ENCODE data around the gene GABPA. TPM values are rescaled to one million over a fixed set of nuclear protein-coding genes. Genes with fewer than 3 reads are reported as not detected.

GABPA gene
- total and polyA plus RNA-seq, 2 of the 13 experiments (the other 11 are each of a cell fraction or from before 2014, with no cell fraction given), result 7.4 to 13.2 TPM

- TF ChIP-seq, protein P1, sequence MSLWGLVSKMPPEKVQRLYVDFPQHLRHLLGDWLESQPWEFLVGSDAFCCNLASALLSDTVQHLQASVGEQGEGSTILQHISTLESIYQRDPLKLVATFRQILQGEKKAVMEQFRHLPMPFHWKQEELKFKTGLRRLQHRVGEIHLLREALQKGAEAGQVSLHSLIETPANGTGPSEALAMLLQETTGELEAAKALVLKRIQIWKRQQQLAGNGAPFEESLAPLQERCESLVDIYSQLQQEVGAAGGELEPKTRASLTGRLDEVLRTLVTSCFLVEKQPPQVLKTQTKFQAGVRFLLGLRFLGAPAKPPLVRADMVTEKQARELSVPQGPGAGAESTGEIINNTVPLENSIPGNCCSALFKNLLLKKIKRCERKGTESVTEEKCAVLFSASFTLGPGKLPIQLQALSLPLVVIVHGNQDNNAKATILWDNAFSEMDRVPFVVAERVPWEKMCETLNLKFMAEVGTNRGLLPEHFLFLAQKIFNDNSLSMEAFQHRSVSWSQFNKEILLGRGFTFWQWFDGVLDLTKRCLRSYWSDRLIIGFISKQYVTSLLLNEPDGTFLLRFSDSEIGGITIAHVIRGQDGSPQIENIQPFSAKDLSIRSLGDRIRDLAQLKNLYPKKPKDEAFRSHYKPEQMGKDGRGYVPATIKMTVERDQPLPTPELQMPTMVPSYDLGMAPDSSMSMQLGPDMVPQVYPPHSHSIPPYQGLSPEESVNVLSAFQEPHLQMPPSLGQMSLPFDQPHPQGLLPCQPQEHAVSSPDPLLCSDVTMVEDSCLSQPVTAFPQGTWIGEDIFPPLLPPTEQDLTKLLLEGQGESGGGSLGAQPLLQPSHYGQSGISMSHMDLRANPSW (CRISPR knock-in tag; IDR thresholded peaks at IDR 0.05; ENCODE audit: borderline replicate concordance), result no peak
- TF ChIP-seq ZBTB42 (CRISPR knock-in tag; IDR thresholded peaks at IDR 0.05) (no peak), ZFP36L2 (CRISPR knock-in tag; IDR thresholded peaks at IDR 0.05) (no peak), GATA4 (IDR thresholded peaks at IDR 0.05; ENCODE audit: borderline replicate concordance, low read depth) (no peak), KDM6A (CRISPR knock-in tag; IDR thresholded peaks at IDR 0.05; ENCODE audit: low read depth) (no peak), GRHL1 (CRISPR knock-in tag; conservative IDR thresholded peaks at IDR 0.05) (no peak)
These were observed 22.8 kb downstream of the GABPA start (continued) for GRCh38 chr21:25757531-25757930.

DNA sequence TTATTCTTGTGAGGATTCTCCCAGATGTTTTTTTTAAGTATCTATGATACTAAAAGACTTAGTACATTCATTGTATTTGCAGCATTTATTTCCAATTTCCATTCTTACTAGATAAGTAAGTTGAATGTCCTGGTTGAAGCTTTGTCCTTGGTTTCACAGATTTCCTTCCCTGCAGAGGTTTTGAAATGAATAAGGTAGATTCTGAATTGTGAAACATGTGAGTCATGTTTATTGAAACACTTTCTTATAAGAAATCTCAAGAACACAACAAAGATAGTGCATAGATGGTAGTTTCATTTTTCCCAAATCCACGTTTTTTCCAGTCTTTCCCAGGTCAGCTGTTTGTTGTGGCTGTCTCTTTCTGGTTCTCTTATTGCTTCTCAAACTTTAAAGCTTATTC is 24.8 kb downstream of the GABPA start:
- Histone ChIP-seq H3K4me2 (ENCODE audit: low read depth, low read length) (no peak overlapping the region), H3K4me1 (ENCODE audit: insufficient read depth, low read length) (no peaks in the 10 kb centered on the region), H3K36me3 (replicated peaks in 1 of 2; ENCODE audit: control insufficient read depth in 1 of 2, insufficient read depth in 2 of 2, low read length in 2 of 2) (peaks cover 8 to 48% of the 10 kb centered on the region in 2 experiments), H3K9me3 (ENCODE audit: low read length) (no peaks in the 10 kb centered on the region), H3K4me3 (replicated peaks in 1 of 3; ENCODE audit: insufficient read depth in 1 of 3, low read depth in 2 of 3, low read length in 3 of 3) (no peak overlapping the region), H3K9ac (ENCODE audit: insufficient read depth, low read depth, low read length) (no peak overlapping the region), H3K79me2 (ENCODE audit: insufficient read depth, low read length) (no peaks in the 10 kb centered on the region), H2AFZ (ENCODE audit: low read length) (no peak overlapping the region), H3K27ac (ENCODE audit: extremely low read length, insufficient read depth, low read length) (no peak overlapping the region), H4K20me1 (ENCODE audit: insufficient read depth, low read length) (no peaks in the 10 kb centered on the region), H3K27me3 (ENCODE audit: control insufficient read depth in 1 of 2, insufficient read depth in 2 of 2, low read length in 2 of 2) (no peaks in the 10 kb centered on the region)
- ATAC-seq (no peak), FAIRE-seq (no peak), DNase-seq (ENCODE audit: low spot score) (no peak)
- 83% methylated on average over 1 of the region's 1 CpG for WGBS (ENCODE audit: low lambda C conversion rate)
- ChIA-PET POLR2A (no interaction called here), CTCF (ENCODE audit: low intra/inter-chr PET ratio, low total read pairs) (no interaction called here)
- in situ Hi-C loops (cut with HindIII; ENCODE audit: extremely low pct_ligation_motif_present, low pct_unique_long_range_greater_than_20kb), result no loop called here
- BruUV-seq (replicated peaks), result no TSS peak
- intact Hi-C loops (cut with micrococcal nuclease; ENCODE audit: unreplicated experiment), result no loop called here
- TF ChIP-seq FOSL1 (CRISPR knock-in tag; IDR thresholded peaks at IDR 0.05; ENCODE audit: borderline replicate concordance) (no peak), ZKSCAN8 (CRISPR knock-in tag; IDR thresholded peaks at IDR 0.05; ENCODE audit: borderline replicate concordance) (no peak), ZHX2 (IDR thresholded peaks at IDR 0.05; ENCODE audit: low read depth) (no peak), ZHX2 (CRISPR knock-in tag; IDR thresholded peaks at IDR 0.05; ENCODE audit: borderline replicate concordance) (no peak)
